GM18507 (cell line): ENCODE results near the gene PPP4R3B.

ENCODE experiments used
- DNase-seq: peaks from one replicate; pipeline ENCODE4 v3.0.0; 2011; ENCODE audit warnings: low read depth; ENCODE audit not compliant: insufficient read length; ENCODE audit errors: extremely low spot score
- FAIRE-seq: peaks from 2 replicates; lab custom pipeline; 2011; peaks lifted over from hg19 to GRCh38; lab: Jason Lieb, UNC

The PPP4R3B gene

GRCh38 chr2:55617175-55618024 lies at the start of gene PPP4R3B:
TSS of gene PPP4R3B (minus strand) at chr2:55617622. CDS start at chr2:55617285, 337 bp downstream.
- DNase-seq (peak; percentile 91), FAIRE-seq (peak; percentile 98)

GRCh38 chr2:55653255-55653654 lies 35.8 kb upstream of the PPP4R3B start:
- FAIRE-seq (no peak), DNase-seq (no peak)

GRCh38 chr2:55649211-55649610 lies 31.8 kb upstream of the PPP4R3B start:
- FAIRE-seq = no peak
- DNase-seq = no peak

- DNase-seq = no peak
- no peak for FAIRE-seq
These were observed 19.4 kb upstream of the PPP4R3B start for GRCh38 chr2:55636831-55637230.

GRCh38 chr2:55628931-55629330 lies 11.5 kb upstream of the PPP4R3B start:
- no peak for DNase-seq
- FAIRE-seq = no peak

- FAIRE-seq = no peak
These were observed 10.5 kb upstream of the PPP4R3B start for GRCh38 chr2:55627915-55628314.

GRCh38 chr2:55621802-55622201 lies 4.4 kb upstream of the PPP4R3B start:
- no peak for FAIRE-seq
- no peak for DNase-seq

More at GRCh38 chr2:55627915-55628314, 10.5 kb upstream of the PPP4R3B start:
- DNase-seq = no peak

GRCh38 chr2:55620123-55620779 lies 2.8 kb upstream of the PPP4R3B start:
- DNase-seq = no peak
- no peak for FAIRE-seq

GRCh38 chr2:55618275-55619055 lies 1.0 kb upstream of the PPP4R3B start:
- DNase-seq = peak; percentile 33

GRCh38 chr2:55618025-55618274 lies 528 bp upstream of the PPP4R3B start:
- no peak for DNase-seq
- FAIRE-seq = no peak

More at GRCh38 chr2:55618275-55619055, 1.0 kb upstream of the PPP4R3B start:
- peak; percentile 76 for FAIRE-seq

- DNase-seq (peak; percentile 20), FAIRE-seq (peak; percentile 52)
These were observed 759 bp downstream of the PPP4R3B start for GRCh38 chr2:55616551-55617174.

GRCh38 chr2:55611997-55612396 lies 5.4 kb downstream of the PPP4R3B start:
- FAIRE-seq = no peak
- DNase-seq = no peak

- no peak for FAIRE-seq
- no peak for DNase-seq
These were observed 6.3 kb downstream of the PPP4R3B start for GRCh38 chr2:55610954-55611743.

- FAIRE-seq (no peak), DNase-seq (no peak)
These were observed 7.4 kb downstream of the PPP4R3B start for GRCh38 chr2:55609938-55610578.

GRCh38 chr2:55609193-55609794 lies 8.1 kb downstream of the PPP4R3B start:
- DNase-seq (no peak), FAIRE-seq (no peak)

GRCh38 chr2:55607717-55608116 lies 9.7 kb downstream of the PPP4R3B start:
- no peak for FAIRE-seq
- no peak for DNase-seq

GRCh38 chr2:55604027-55604565 lies 13.3 kb downstream of the PPP4R3B start:
- FAIRE-seq = no peak

GRCh38 chr2:55601849-55602248 lies 15.6 kb downstream of the PPP4R3B start:
- no peak for FAIRE-seq
- DNase-seq = no peak

More at GRCh38 chr2:55604027-55604565, 13.3 kb downstream of the PPP4R3B start:
- no peak for DNase-seq
